Epithelial cell of proximal tubule (primary cell): Measurements from ENCODE around the gene STARD10. TPM values are rescaled to one million over a fixed set of nuclear protein-coding genes. Genes with fewer than 3 reads are reported as not detected.

Experiments used
- DNase-seq: peaks from one replicate; pipeline ENCODE4 v3.0.0-alpha.2; 2011; ENCODE audit warnings: low read depth
- H3K4me3 ChIP-seq: 2 replicates; pipeline ENCODE4 v1.5.1; 2011; ENCODE audit warnings: low read depth, mild to moderate bottlenecking, low read length
- total RNA-seq: library from RNA; depleted of rRNA; stranded (reverse); fragments of >200 nt; gene quantifications from 2 replicates; pipeline ENCODE4 v1.2.3, GENCODE V29; 2015
- TF ChIP-seq, protein P1 (sequence below): conservative IDR thresholded peaks from 2 replicates; pipeline ENCODE4 v1.5.1; 2012; ENCODE audit warnings: low read depth, mild to moderate bottlenecking, low read length

Gene STARD10
- total RNA-seq, 1 donor from 2014 or later, result 54.8 TPM

DNA sequence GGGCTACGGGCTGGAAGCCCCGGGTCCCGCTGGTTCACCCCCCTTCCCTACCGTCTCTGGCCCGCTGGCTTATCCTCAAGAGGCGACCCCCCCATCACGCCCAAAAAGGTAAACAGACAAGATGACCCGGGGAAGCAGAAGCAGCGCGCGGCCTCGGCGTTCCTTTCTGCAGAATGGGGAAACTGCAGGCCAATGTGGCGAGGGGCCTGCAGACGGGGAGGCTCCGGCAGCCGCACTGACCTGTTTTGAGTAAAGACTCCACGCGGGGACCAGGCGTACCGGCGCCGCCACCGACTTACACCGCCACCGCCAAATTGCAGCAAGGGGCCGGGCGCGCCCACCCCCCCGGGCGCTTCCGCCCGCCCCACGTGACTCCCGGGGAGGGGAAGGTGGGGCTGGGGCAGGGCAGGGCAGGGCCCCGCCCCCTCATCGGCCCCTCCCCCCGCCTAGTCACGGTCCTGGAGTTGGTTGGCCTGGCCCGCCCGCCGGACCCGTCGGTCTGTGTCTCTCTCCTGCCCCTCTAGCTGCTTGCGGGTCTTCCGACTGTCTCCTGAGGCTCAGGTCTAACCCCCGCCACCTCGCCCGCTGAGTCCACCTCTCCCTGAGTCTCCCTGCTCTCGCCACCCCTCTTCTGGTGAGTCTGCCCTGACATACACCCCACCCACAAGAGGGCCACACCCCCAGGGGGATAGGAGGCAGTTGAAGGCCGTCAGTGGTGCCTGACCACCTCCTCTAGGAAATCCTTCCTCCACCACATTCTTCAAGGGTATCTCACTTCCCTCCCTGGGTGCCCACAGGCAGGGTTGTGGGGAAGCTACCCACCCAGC lies 41.5 kb downstream of the STARD10 start, which contains the start of gene ARAP1:
Gene ARAP1 (minus strand): TSS at position 321 of the 827 bp plus-strand sequence. CDS start 25,280 bp downstream, outside the sequence.
- TF ChIP-seq, protein P1, sequence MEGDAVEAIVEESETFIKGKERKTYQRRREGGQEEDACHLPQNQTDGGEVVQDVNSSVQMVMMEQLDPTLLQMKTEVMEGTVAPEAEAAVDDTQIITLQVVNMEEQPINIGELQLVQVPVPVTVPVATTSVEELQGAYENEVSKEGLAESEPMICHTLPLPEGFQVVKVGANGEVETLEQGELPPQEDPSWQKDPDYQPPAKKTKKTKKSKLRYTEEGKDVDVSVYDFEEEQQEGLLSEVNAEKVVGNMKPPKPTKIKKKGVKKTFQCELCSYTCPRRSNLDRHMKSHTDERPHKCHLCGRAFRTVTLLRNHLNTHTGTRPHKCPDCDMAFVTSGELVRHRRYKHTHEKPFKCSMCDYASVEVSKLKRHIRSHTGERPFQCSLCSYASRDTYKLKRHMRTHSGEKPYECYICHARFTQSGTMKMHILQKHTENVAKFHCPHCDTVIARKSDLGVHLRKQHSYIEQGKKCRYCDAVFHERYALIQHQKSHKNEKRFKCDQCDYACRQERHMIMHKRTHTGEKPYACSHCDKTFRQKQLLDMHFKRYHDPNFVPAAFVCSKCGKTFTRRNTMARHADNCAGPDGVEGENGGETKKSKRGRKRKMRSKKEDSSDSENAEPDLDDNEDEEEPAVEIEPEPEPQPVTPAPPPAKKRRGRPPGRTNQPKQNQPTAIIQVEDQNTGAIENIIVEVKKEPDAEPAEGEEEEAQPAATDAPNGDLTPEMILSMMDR, result no peak
- no peak for DNase-seq

DNA sequence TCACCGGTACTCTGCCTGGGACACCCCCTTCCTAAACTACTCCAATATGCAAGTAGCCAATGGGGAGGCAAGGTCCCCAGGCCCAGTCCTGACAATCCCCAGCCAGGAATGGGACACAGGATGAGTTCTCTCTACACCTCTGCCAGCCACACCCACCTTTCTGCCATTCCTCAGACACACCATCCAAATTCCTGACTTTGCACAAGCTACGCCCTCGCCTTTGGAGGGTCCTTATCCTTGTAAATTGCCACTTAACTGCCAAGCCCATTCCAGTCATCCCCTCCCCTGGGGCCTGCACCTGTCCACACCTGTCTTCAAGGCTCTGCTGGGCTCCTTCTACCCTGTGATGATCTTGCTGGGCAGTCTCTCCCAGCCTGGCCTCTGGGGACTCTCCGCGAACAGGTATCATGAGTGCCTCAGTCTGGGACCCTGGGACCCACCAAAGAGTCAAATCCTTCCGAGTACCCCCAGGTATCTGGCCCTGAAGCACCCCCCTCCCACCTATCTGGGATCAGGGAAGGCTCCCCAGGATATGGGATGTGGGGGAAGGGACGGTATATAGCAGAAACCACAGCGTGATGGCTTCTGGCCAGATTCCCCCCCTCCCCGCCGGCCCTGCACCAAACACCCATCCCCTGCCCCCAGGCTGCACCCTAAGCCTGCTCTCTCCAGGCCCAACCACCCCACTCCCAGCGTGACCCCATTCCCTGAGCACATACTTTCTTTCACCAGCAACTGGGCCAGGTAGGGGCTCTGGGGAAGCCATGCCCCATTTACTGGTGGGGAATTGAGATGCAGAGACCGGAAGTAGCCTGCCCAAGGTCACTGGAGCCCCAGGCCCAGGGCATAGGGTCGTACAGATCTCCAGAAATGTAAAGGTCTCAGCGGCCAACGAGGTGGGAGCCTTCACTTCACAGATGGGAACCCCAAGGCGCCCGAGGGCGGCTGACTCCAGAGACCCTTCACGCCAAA lies 42.4 kb downstream of the STARD10 start:
- no peak for DNase-seq
- TF ChIP-seq, protein P1, result no peak
- peak overlapping the region; percentile 68 for H3K4me3 ChIP-seq

More for the DNA sequence above, 41.5 kb downstream of the STARD10 start, which contains the start of gene ARAP1:
- peak within 1 kb of the TSS; percentile 68 for H3K4me3 ChIP-seq

DNA sequence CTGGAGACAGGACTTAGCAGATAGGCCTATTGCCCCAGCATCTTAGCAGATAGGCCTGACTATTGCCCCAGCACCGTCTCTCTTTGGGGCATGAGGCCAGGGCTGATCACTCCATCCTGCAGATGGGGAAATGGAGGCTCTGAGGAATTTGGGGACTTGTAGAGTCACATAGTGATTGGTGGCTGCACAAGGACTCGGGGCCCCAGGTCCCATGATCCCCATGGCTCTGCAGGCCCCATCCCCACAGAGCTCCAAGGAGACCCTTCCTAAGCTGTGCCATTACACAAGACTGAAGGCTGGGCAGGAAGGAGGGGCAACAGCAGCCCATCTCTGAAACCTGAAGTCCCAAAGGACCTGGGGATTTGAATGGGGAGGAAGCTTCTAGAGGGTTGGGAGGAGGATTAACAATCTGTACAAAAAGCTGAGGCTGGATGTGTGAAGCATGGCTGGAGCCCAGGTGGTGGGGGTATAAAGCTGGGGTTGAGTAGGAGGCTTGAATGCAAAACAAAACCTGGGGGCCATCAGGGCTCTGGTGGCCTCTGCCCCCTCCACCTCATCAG lies 43.2 kb downstream of the STARD10 start:
- DNase-seq, result no peak
- TF ChIP-seq, protein P1, result no peak
- peak overlapping the region; percentile 68 for H3K4me3 ChIP-seq

DNA sequence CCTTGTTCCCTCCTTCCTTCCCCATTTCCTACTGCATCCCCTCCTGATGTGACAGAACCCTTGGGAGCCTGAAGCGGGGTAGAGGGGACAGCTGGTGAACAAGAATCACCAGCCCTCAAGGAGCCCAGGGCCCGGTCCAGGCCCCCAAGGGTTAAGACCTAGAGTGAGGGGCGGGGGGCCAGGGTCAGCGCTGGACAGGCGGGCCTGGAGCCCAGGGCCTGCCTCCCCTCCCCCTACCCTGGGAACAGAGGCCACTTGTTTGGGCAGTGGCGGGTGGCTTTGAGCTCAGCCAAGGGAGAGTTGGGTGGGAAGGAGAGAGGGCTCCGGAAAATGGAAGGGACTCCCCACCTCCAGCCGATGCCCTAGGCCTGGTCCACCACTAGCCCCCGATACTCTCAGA lies 43.8 kb downstream of the STARD10 start:
- TF ChIP-seq, protein P1, result no peak
- no peak for DNase-seq
- no peak overlapping the region for H3K4me3 ChIP-seq

DNA sequence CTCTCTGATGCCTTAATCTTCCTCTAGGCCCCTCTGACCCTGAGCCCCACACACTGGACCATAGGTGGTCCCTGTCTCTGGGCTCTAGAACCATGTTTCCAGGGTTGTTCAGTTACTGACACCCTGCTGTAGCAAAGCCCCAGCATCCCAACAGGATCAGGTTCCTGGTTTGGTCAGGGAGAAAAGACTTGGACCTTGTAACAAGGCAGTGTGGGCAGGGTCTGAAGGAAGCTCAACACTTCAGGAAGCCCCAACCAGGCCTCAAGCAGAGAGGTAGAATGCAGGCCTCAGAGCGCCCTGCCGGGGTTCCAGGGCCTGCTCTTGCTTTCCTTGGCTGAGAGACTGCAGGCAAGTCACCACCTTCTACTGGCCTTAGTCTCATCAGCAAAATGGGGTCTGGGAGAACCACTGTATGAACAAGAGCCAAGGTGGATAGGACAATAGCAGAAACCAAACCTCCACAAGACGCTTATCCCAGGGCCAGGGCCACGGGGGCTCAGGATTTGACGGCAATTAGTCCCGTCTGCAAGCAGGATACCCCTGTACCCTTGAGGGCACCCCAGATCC lies 46.5 kb downstream of the STARD10 start:
- TF ChIP-seq, protein P1, result no peak
- no peak overlapping the region for H3K4me3 ChIP-seq
- DNase-seq, result no peak

DNA sequence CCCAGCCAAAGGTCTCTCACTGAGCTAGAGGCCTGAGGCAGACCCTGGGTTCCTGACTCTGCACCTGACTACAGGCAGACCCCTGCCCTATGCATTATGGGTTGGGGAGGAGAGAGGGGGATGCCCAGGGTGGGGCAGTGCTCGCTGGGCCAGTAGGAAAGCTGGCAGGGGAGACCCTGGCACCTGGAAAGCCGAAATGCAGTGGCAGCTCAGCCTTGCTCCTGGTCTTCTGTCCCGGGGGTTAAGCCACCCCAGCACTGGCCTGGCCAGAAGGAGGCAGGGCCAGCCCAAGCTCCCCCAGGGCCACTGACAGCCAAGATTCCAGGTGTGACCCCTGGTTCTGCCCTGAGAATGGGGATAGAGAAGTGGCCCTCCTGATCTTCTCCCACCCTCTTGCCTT lies 47.0 kb downstream of the STARD10 start:
- no peak for DNase-seq
- TF ChIP-seq, protein P1, result no peak
- H3K4me3 ChIP-seq, result no peak overlapping the region
